GM21529 (cell line): ENCODE data around the gene RPL3.

Experiments
- ATAC-seq: cut with Tn5 transposase; IDR thresholded peaks from one replicate; pipeline ENCODE4 v1.9.1; 2021; ENCODE audit not compliant: unreplicated experiment

Gene RPL3

GRCh38 chr22:39317775-39318506 lies 1.5 kb downstream of the RPL3 start:
- ATAC-seq: no peak

- ATAC-seq: no peak
Measured at GRCh38 chr22:39317084-39317774, 2.2 kb downstream of the RPL3 start.

- no peak for ATAC-seq
Measured at GRCh38 chr22:39316440-39317083, 2.9 kb downstream of the RPL3 start.

GRCh38 chr22:39315389-39315788 lies 4.0 kb downstream of the RPL3 start:
- no peak for ATAC-seq

GRCh38 chr22:39314251-39314971 lies 5.0 kb downstream of the RPL3 start:
- no peak for ATAC-seq

- ATAC-seq: no peak
Measured at GRCh38 chr22:39313258-39314001, 6.0 kb downstream of the RPL3 start.

- no peak for ATAC-seq
Measured at GRCh38 chr22:39312410-39312809, 7.0 kb downstream of the RPL3 start.

GRCh38 chr22:39311592-39312400 lies 7.6 kb downstream of the RPL3 start:
- no peak for ATAC-seq

- ATAC-seq: no peak
Measured at GRCh38 chr22:39309881-39310714, 9.3 kb downstream of the RPL3 start.

GRCh38 chr22:39309364-39309861 lies 10.0 kb downstream of the RPL3 start:
- no peak for ATAC-seq

GRCh38 chr22:39308614-39309363 lies 10.6 kb downstream of the RPL3 start:
- ATAC-seq: no peak

GRCh38 chr22:39306456-39307361 lies 12.7 kb downstream of the RPL3 start:
- no peak for ATAC-seq

- ATAC-seq: no peak
Measured at GRCh38 chr22:39303892-39304671, 15.3 kb downstream of the RPL3 start.

- no peak for ATAC-seq
Measured at GRCh38 chr22:39303358-39303757, 16.1 kb downstream of the RPL3 start.

- no peak for ATAC-seq
Measured at GRCh38 chr22:39302431-39302960, 16.9 kb downstream of the RPL3 start.

GRCh38 chr22:39301926-39302325 lies 17.5 kb downstream of the RPL3 start:
- no peak for ATAC-seq
